Kidney epithelial cell (primary cell): ENCODE measurements around the gene SNCB. TPM values are rescaled to one million over a fixed set of nuclear protein-coding genes. Genes with fewer than 3 reads are reported as not detected.
"Not testable (repeated sequence)": the region's sequence is repeated elsewhere in the genome, so short reads cannot be mapped to it uniquely, and the experiment has no call there.

Experiments
- DNase-seq: peaks from one replicate; pipeline ENCODE4 v3.0.0-alpha.2; 2010; ENCODE audit warnings: low read depth
- H3K27me3 ChIP-seq: 2 replicates; pipeline ENCODE4 v1.6.0; 2011; ENCODE audit warnings: low read length; ENCODE audit not compliant: control insufficient read depth, insufficient read depth
- H3K36me3 ChIP-seq: 2 replicates; pipeline ENCODE4 v1.5.1; 2011; ENCODE audit warnings: low read length; ENCODE audit not compliant: control insufficient read depth, insufficient read depth
- H3K4me3 ChIP-seq: 2 replicates; pipeline ENCODE4 v1.5.1; 2011; ENCODE audit warnings: low read depth, mild to moderate bottlenecking, control low read depth, low read length
- total RNA-seq: library from RNA; depleted of rRNA; stranded (reverse); fragments of >200 nt; gene quantifications from 2 replicates; pipeline ENCODE4 v1.2.3, GENCODE V29; 2015
- TF ChIP-seq, protein P1 (sequence below): IDR thresholded peaks from 2 replicates; pipeline ENCODE4 v1.5.1; 2011; ENCODE audit warnings: mild to moderate bottlenecking, moderate library complexity, low read length, control low read depth, inconsistent platforms; ENCODE audit not compliant: insufficient read depth, poor library complexity, severe bottlenecking

Gene SNCB
- total RNA-seq, 1 donor from 2014 or later, result not detected

DNA sequence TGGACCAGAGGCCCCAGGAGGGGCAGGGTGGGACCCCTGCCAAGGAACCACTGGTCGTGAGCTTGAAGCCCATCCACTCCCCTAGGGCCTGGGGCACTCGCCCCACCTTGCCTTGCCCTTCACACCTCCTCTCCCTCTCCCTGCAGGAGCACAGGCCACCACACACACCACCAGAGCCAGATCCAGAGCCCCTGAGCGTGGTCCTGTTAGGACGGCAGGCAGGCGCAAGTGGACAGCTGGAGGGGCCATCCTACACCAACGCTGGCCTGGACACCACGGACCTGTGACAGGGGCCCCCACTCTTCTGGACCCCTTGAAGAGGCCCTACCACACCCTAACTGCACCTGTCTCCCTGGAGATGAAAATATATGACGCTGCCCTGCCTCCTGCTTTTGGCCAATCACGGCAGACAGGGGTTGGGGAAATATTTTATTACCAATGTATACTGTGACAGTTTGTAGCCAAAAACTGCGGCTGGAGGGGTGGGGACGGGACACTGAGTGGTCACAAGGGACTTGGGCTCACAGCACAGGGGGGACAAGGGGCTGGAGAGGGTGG lies 34.9 kb downstream of the SNCB start:
- H3K36me3 ChIP-seq, result no peaks in the 10 kb centered on the region

DNA sequence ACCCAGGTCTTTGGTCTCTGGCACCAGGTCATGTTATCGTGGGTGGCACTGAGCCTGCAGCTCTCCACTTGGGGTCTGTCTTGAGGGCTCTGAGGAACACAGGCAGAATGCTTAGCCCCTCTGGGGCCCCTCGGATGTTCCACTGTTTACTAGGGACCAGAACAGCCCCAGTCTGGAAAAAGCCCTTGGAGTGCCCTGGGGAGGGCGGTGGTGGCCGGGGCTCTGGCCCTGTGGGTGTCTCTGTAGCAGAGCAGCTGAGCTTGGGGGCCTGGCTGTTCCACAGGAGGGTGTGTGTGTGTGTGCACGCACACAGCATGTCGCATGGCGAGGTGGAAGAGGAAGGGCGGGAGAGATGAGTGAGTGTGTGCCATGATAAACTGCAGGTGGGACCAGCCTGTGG lies 35.8 kb downstream of the SNCB start:
- Histone ChIP-seq H3K36me3 (no peaks in the 10 kb centered on the region), H3K27me3 (no peaks in the 10 kb centered on the region), H3K4me3 (no peak overlapping the region)
- DNase-seq, result no peak
- TF ChIP-seq, protein P1, sequence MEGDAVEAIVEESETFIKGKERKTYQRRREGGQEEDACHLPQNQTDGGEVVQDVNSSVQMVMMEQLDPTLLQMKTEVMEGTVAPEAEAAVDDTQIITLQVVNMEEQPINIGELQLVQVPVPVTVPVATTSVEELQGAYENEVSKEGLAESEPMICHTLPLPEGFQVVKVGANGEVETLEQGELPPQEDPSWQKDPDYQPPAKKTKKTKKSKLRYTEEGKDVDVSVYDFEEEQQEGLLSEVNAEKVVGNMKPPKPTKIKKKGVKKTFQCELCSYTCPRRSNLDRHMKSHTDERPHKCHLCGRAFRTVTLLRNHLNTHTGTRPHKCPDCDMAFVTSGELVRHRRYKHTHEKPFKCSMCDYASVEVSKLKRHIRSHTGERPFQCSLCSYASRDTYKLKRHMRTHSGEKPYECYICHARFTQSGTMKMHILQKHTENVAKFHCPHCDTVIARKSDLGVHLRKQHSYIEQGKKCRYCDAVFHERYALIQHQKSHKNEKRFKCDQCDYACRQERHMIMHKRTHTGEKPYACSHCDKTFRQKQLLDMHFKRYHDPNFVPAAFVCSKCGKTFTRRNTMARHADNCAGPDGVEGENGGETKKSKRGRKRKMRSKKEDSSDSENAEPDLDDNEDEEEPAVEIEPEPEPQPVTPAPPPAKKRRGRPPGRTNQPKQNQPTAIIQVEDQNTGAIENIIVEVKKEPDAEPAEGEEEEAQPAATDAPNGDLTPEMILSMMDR, result no peak

More for the DNA sequence above, 34.9 kb downstream of the SNCB start:
- Histone ChIP-seq H3K27me3 (no peaks in the 10 kb centered on the region), H3K4me3 (no peak overlapping the region)
- TF ChIP-seq, protein P1, result no peak
- no peak for DNase-seq

DNA sequence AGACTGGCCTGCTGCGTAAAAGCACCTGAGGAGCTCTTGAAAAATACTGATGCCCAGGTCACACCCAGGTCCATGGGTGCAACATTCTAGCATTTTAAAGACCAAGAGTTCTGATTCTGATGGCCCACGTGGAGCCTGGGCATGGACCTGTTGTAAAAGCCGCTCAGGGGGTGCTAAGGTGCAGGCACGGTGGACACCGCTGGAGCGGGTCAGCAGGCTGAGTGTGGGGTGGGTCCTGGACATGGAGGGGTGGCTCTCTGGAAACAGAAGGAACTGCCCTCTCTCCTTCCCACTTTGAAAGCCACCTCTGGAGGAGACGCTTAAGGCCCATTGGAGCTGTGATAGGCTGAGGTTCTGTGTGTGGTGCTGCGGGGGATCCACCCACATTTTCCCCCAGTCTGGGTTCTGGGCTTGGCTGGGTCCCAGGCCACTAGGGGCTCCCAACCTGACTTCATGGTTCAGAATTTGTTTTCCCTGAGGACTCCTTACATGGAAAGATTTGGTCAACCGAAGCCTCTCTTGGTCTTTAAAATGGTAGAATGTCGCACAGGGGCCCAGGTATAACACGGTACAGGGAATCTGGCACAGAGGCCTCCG lies 37.0 kb downstream of the SNCB start:
- TF ChIP-seq, protein P1, result no peak
- no peak for DNase-seq
- Histone ChIP-seq H3K27me3 (no peaks in the 10 kb centered on the region), H3K36me3 (no peaks in the 10 kb centered on the region), H3K4me3 (no peak overlapping the region)

DNA sequence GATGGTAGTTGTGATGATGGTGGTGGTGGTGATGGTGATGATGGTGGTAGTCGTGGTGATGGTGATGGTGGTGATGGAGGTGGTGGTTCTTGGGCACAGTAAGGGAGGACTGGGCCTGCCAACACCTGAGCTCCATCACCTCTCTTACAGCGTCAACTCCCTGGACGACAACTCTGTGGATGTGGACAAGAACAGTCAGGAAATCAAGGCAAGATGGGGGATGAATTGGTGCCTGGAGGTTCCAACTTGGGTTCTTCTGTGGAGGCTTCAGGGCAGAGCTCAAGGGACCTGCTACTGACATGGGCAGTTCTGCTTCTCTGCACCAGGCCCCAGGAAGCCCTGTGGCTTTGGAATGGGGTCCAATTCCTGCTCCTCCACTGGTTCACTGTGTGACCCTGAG lies 37.8 kb downstream of the SNCB start:
- Histone ChIP-seq H3K27me3 (no peaks in the 10 kb centered on the region), H3K4me3 (no peak overlapping the region), H3K36me3 (no peaks in the 10 kb centered on the region)
- TF ChIP-seq, protein P1, result no peak
- DNase-seq, result no peak

DNA sequence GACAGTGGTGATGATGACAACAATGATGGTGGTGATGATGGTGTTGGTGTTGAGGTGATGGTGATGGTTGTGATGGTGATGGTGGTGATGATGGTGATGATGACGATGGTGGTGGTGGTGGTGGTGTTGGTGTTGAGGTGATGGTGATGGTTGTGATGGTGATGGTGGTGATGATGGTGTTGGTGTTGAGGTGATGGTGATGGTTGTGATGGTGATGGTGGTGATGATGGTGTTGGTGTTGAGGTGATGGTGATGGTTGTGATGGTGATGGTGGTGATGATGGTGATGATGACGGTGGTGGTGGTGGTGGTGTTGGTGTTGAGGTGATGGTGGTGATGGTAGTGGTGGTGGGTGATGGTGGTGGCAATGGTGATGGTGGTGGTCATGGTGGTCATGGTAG lies 38.7 kb downstream of the SNCB start:
- H3K4me3 ChIP-seq, DNase-seq, H3K27me3 ChIP-seq, H3K36me3 ChIP-seq: not testable (repeated sequence)

DNA sequence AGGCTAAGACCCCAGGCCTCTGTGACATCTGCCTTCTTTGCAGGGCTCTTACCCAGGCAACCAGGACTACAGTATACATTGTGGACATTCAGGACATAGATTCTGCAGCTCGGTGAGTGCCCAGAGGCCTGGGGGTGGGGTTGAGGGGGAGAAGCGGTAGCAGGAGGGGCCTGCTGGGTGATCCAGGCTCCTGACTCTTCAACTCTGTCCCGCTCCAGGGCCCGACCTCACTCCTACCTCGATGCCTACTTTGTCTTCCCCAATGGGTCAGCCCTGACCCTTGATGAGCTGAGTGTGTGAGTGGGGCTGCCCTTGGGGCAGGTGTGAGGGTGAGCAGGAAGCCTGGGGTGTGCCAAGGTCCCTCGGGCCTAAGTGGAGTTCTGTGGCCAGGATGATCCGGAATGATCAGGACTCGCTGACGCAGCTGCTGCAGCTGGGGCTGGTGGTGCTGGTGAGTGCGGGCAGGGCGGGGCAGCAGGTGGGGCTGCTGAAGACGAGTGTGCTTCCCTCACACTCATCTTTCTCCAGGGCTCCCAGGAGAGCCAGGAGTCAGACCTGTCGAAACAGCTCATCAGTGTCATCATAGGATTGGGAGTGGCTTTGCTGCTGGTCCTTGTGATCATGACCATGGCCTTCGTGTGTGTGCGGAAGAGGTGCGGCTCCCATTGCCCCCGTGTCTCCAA lies 40.2 kb downstream of the SNCB start:
- H3K36me3 ChIP-seq, result no peaks in the 10 kb centered on the region
- no peak overlapping the region for H3K4me3 ChIP-seq
- DNase-seq, result no peak
- H3K27me3 ChIP-seq, result no peaks in the 10 kb centered on the region
- TF ChIP-seq, protein P1, result no peak
